Measurements from ENCODE around the gene MDGA2.

MDGA2 gene

GRCh38 chr14:47660158-47660557 is 15.2 kb downstream of the MDGA2 start:
- no peak for TF ChIP-seq ZBTB7A (IDR thresholded peaks at IDR 0.05; ENCODE audit: low read depth)

DNA sequence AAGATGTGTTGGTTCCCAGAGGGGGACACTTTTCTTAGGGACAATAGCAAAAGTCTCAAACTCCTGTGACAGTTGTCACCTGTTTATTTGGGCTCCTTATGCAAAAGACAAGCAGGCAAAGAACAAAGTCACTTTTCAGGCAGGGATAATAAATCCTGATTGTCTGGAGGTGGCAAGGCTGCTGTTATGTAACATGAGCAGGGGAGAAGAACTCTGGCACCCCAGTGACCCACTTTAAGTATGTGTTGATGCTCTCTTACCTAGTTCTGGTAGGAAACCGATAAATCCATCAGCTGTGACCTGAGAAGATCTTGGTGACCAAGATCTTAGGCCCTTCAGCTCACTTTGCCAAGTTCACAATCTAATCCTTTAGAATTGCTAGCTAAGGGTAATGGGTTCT is 17.4 kb downstream of the MDGA2 start:
- TF ChIP-seq EGR1 (IDR thresholded peaks at IDR 0.05) = no peak

- TF ChIP-seq, protein P1, sequence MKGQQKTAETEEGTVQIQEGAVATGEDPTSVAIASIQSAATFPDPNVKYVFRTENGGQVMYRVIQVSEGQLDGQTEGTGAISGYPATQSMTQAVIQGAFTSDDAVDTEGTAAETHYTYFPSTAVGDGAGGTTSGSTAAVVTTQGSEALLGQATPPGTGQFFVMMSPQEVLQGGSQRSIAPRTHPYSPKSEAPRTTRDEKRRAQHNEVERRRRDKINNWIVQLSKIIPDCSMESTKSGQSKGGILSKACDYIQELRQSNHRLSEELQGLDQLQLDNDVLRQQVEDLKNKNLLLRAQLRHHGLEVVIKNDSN (IDR thresholded peaks at IDR 0.05) = no peak
- TF ChIP-seq CREB1 (IDR thresholded peaks at IDR 0.05; ENCODE audit: low read depth) (no peak), TCF12 (IDR thresholded peaks at IDR 0.05; ENCODE audit: low read depth) (no peak), TAF1 (IDR thresholded peaks at IDR 0.05; ENCODE audit: low read depth) (no peak), NFIC (IDR thresholded peaks at IDR 0.05) (no peak), CEBPB (IDR thresholded peaks at IDR 0.05) (no peak), YY1 (IDR thresholded peaks at IDR 0.05; ENCODE audit: low read depth) (no peak), FOXM1 (IDR thresholded peaks at IDR 0.05; ENCODE audit: borderline replicate concordance, low read depth) (no peak), TEAD4 (IDR thresholded peaks at IDR 0.05) (no peak), EGR1 (IDR thresholded peaks at IDR 0.05) (no peak), ZBTB7A (IDR thresholded peaks at IDR 0.05; ENCODE audit: low read depth) (no peak), EP300 (IDR thresholded peaks at IDR 0.05; ENCODE audit: borderline replicate concordance) (no peak), RAD21 (IDR thresholded peaks at IDR 0.05; ENCODE audit: low read depth) (no peak)
- TF ChIP-seq, protein P2, sequence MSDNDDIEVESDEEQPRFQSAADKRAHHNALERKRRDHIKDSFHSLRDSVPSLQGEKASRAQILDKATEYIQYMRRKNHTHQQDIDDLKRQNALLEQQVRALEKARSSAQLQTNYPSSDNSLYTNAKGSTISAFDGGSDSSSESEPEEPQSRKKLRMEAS (IDR thresholded peaks at IDR 0.05) = no peak
- TF ChIP-seq, protein P3, sequence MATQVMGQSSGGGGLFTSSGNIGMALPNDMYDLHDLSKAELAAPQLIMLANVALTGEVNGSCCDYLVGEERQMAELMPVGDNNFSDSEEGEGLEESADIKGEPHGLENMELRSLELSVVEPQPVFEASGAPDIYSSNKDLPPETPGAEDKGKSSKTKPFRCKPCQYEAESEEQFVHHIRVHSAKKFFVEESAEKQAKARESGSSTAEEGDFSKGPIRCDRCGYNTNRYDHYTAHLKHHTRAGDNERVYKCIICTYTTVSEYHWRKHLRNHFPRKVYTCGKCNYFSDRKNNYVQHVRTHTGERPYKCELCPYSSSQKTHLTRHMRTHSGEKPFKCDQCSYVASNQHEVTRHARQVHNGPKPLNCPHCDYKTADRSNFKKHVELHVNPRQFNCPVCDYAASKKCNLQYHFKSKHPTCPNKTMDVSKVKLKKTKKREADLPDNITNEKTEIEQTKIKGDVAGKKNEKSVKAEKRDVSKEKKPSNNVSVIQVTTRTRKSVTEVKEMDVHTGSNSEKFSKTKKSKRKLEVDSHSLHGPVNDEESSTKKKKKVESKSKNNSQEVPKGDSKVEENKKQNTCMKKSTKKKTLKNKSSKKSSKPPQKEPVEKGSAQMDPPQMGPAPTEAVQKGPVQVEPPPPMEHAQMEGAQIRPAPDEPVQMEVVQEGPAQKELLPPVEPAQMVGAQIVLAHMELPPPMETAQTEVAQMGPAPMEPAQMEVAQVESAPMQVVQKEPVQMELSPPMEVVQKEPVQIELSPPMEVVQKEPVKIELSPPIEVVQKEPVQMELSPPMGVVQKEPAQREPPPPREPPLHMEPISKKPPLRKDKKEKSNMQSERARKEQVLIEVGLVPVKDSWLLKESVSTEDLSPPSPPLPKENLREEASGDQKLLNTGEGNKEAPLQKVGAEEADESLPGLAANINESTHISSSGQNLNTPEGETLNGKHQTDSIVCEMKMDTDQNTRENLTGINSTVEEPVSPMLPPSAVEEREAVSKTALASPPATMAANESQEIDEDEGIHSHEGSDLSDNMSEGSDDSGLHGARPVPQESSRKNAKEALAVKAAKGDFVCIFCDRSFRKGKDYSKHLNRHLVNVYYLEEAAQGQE (IDR thresholded peaks at IDR 0.05; ENCODE audit: low read depth) = no peak
These were observed 18.3 kb downstream of the MDGA2 start for GRCh38 chr14:47657143-47657542.

DNA sequence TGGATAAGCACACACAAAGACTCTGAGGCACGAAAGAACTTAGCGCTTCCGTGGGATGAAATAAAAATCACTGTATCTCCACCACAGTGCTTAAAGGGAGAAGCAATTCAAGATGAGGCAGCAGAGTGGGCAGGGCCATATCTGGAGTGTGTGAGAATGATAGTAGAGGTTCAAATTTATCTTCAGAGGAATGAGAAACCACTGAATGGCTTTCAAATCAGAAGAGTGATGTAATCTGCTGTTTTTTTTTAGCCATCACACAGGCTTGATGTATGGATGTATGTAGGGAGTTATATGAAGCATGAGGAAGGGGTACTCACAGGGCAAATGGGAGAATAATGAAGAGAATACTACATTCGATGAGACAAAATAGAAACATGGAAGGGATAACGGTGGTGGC is 24.1 kb downstream of the MDGA2 start:
- TF ChIP-seq TCF12 (IDR thresholded peaks at IDR 0.05; ENCODE audit: low read depth) (no peak), CREB1 (IDR thresholded peaks at IDR 0.05; ENCODE audit: low read depth) (no peak), FOXM1 (IDR thresholded peaks at IDR 0.05; ENCODE audit: borderline replicate concordance, low read depth) (no peak), CEBPB (IDR thresholded peaks at IDR 0.05) (no peak), TAF1 (IDR thresholded peaks at IDR 0.05; ENCODE audit: low read depth) (no peak), NFIC (IDR thresholded peaks at IDR 0.05) (no peak)
- TF ChIP-seq, protein P3 (IDR thresholded peaks at IDR 0.05; ENCODE audit: low read depth) = no peak

DNA sequence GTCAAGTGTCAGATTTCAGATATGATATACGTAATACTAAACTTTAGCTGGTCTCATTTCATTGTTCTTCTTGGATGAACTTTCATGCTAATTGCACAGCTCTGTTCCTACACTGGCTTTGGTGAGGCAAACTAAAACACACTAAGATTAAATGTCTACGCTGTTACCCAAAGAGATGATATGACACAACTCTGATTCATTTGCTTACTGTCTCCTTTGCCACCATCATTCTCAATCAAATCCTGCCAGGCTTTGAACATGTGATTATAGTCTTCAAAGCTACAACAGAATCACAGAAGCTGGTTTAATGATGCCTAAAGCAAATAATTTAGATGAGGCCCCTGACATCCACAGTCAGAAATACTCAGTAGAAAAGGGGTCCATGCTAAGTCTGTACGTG is 37.7 kb downstream of the MDGA2 start:
- TF ChIP-seq RAD21 (IDR thresholded peaks at IDR 0.05; ENCODE audit: low read depth) (no peak), TEAD4 (IDR thresholded peaks at IDR 0.05) (no peak), FOXM1 (IDR thresholded peaks at IDR 0.05; ENCODE audit: borderline replicate concordance, low read depth) (no peak), EGR1 (IDR thresholded peaks at IDR 0.05) (no peak), ZBTB7A (IDR thresholded peaks at IDR 0.05; ENCODE audit: low read depth) (no peak), TCF12 (IDR thresholded peaks at IDR 0.05; ENCODE audit: low read depth) (no peak)
- TF ChIP-seq, protein P1 (IDR thresholded peaks at IDR 0.05) = no peak
- TF ChIP-seq, protein P2 (IDR thresholded peaks at IDR 0.05) = no peak
- TF ChIP-seq, protein P3 (IDR thresholded peaks at IDR 0.05; ENCODE audit: low read depth) = no peak
